Fibroblast of lung (primary cell): ENCODE measurements around the gene AP2A2.

Experiments
- CTCF ChIP-seq, 2 donors: IDR thresholded peaks in 1 of 2; conservative IDR thresholded peaks in 1 of 2; 1 replicate in 1 of 2; 2 replicates in 1 of 2; pipeline ENCODE4 v1.5.1; 2011 to 2012; ENCODE audit warnings: low read length in 2 of 2, control low read depth in 1 of 2, inconsistent platforms in 1 of 2, low read depth in 1 of 2, mild to moderate bottlenecking in 1 of 2
- EZH2 ChIP-seq: IDR thresholded peaks from 2 replicates; pipeline ENCODE4 v1.5.1; 2012; ENCODE audit warnings: low read length, control low read depth, mild to moderate bottlenecking; ENCODE audit errors: missing control alignments

GRCh38 chr11:1029051-1029450 is 103.4 kb downstream of the AP2A2 start:
- TF ChIP-seq CTCF (conservative IDR thresholded peaks at IDR 0.05 in 1 of 2, IDR thresholded peaks at IDR 0.05 in 1 of 2; ENCODE audit: low read depth in 1 of 2, low read length in 2 of 2) (no peak), EZH2 (no peak)
